ENCODE data around the gene IL1RAPL2. TPM values are rescaled to one million over a fixed set of nuclear protein-coding genes. Genes with fewer than 3 reads are reported as not detected.

Gene IL1RAPL2
- total RNA-seq, 1 donor from 2014 or later = not detected

DNA sequence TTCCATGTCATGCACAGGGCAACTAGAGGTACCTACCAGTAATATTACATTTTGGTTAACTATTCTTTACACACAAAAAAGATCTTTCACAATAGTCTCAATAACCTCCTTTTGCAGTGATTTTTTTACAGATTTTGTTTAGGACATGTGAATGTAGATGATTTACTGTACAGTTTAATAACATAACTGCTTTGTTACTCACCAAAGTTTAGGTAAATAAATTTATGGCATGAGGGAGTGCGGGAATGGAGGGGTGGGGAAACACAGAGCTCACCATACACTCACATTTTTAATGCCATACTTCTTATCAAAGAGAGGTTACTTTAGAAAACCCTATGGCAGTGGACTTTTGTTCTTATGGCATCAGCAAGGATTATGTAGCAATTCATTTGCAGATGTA lies 747.6 kb downstream of the IL1RAPL2 start:
- Histone ChIP-seq H3K4me3 (ENCODE audit: low read depth, low read length) (no peak overlapping the region), H3K27me3 (ENCODE audit: control insufficient read depth, insufficient read depth, low read length) (no peaks in the 10 kb centered on the region), H3K36me3 (ENCODE audit: control insufficient read depth, insufficient read depth, low read length) (no peaks in the 10 kb centered on the region)
- TF ChIP-seq CTCF (IDR thresholded peaks at IDR 0.05; ENCODE audit: insufficient read depth, low read length, poor library complexity, severe bottlenecking) = no peak
- DNase-seq (ENCODE audit: low read depth) = no peak

- TF ChIP-seq CTCF (IDR thresholded peaks at IDR 0.05; ENCODE audit: insufficient read depth, low read length, poor library complexity, severe bottlenecking) = no peak
- Histone ChIP-seq H3K4me3 (ENCODE audit: low read depth, low read length) (no peak overlapping the region), H3K36me3 (ENCODE audit: control insufficient read depth, insufficient read depth, low read length) (no peaks in the 10 kb centered on the region)
Measured at GRCh38 chrX:105314458-105314857, 748.5 kb downstream of the IL1RAPL2 start.

GRCh38 chrX:105315248-105315647 lies 749.2 kb downstream of the IL1RAPL2 start:
- Histone ChIP-seq H3K27me3 (ENCODE audit: control insufficient read depth, insufficient read depth, low read length) (no peaks in the 10 kb centered on the region), H3K4me3 (ENCODE audit: low read depth, low read length) (no peak overlapping the region), H3K36me3 (ENCODE audit: control insufficient read depth, insufficient read depth, low read length) (no peaks in the 10 kb centered on the region)
- TF ChIP-seq CTCF (IDR thresholded peaks at IDR 0.05; ENCODE audit: insufficient read depth, low read length, poor library complexity, severe bottlenecking) = no peak
- DNase-seq (ENCODE audit: low read depth) = no peak

More at GRCh38 chrX:105314458-105314857, 748.5 kb downstream of the IL1RAPL2 start:
- H3K27me3 ChIP-seq (ENCODE audit: control insufficient read depth, insufficient read depth, low read length) = no peaks in the 10 kb centered on the region
- DNase-seq (ENCODE audit: low read depth) = no peak

- DNase-seq (ENCODE audit: low read depth) = no peak
- Histone ChIP-seq H3K27me3 (ENCODE audit: control insufficient read depth, insufficient read depth, low read length) (no peaks in the 10 kb centered on the region), H3K4me3 (ENCODE audit: low read depth, low read length) (no peak overlapping the region), H3K36me3 (ENCODE audit: control insufficient read depth, insufficient read depth, low read length) (no peaks in the 10 kb centered on the region)
- no peak for TF ChIP-seq CTCF (IDR thresholded peaks at IDR 0.05; ENCODE audit: insufficient read depth, low read length, poor library complexity, severe bottlenecking)
Measured at GRCh38 chrX:105317117-105317516, 751.1 kb downstream of the IL1RAPL2 start.

GRCh38 chrX:105323928-105324327 lies 757.9 kb downstream of the IL1RAPL2 start:
- Histone ChIP-seq H3K36me3 (ENCODE audit: control insufficient read depth, insufficient read depth, low read length) (no peaks in the 10 kb centered on the region), H3K4me3 (ENCODE audit: low read depth, low read length) (no peak overlapping the region), H3K27me3 (ENCODE audit: control insufficient read depth, insufficient read depth, low read length) (no peaks in the 10 kb centered on the region)
- DNase-seq (ENCODE audit: low read depth) = no peak
- TF ChIP-seq CTCF (IDR thresholded peaks at IDR 0.05; ENCODE audit: insufficient read depth, low read length, poor library complexity, severe bottlenecking) = no peak

DNA sequence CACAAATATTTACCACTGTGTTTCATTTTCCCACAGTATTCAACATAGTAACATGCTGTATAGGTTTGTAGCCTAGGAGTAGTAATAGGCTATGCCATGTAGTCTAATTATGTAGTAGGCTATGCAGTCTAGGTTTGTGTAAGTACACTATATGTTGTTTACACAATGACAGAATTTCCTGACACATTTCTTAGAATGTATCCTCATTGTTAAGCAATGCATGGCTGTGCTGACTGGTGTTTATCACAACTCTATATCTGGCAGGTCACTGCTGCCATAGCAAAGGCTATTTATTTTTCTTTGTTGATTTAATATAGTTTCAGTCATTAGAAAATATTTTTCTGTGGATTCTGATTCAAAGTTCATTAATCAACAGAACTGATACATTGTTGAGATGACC lies 762.8 kb downstream of the IL1RAPL2 start:
- Histone ChIP-seq H3K4me3 (ENCODE audit: low read depth, low read length) (no peak overlapping the region), H3K36me3 (ENCODE audit: control insufficient read depth, insufficient read depth, low read length) (no peaks in the 10 kb centered on the region), H3K27me3 (ENCODE audit: control insufficient read depth, insufficient read depth, low read length) (no peaks in the 10 kb centered on the region)
- DNase-seq (ENCODE audit: low read depth) = no peak
- TF ChIP-seq CTCF (IDR thresholded peaks at IDR 0.05; ENCODE audit: insufficient read depth, low read length, poor library complexity, severe bottlenecking) = no peak

Measured in kidney epithelial cell (primary cell).